HG03354 (cell line): ENCODE results near the gene KLHL11.

Experiments used
- ATAC-seq: cut with Tn5 transposase; IDR thresholded peaks from one replicate; pipeline ENCODE4 v1.9.1; 2021; ENCODE audit warnings: mild to moderate bottlenecking; ENCODE audit not compliant: unreplicated experiment, poor library complexity, severe bottlenecking

KLHL11 gene

GRCh38 chr17:41864836-41865595 lies at the start of gene KLHL11:
KLHL11 (minus strand) TSS chr17:41865423; CDS start chr17:41865370, 53 bp downstream.
- ATAC-seq: peak; percentile 88

GRCh38 chr17:41915020-41915419 lies 49.8 kb upstream of the KLHL11 start:
- no peak for ATAC-seq

- no peak for ATAC-seq
These were observed 49.1 kb upstream of the KLHL11 start for GRCh38 chr17:41914358-41914766.

GRCh38 chr17:41913798-41914197 lies 48.6 kb upstream of the KLHL11 start:
- no peak for ATAC-seq

- no peak for ATAC-seq
These were observed 47.7 kb upstream of the KLHL11 start for GRCh38 chr17:41912925-41913324.

- ATAC-seq: no peak
These were observed 45.6 kb upstream of the KLHL11 start for GRCh38 chr17:41910701-41911391.

GRCh38 chr17:41909088-41909487 lies 43.9 kb upstream of the KLHL11 start:
- no peak for ATAC-seq

GRCh38 chr17:41907633-41908539 lies 42.7 kb upstream of the KLHL11 start:
- no peak for ATAC-seq

- ATAC-seq: no peak
These were observed 41.9 kb upstream of the KLHL11 start for GRCh38 chr17:41907185-41907556.

GRCh38 chr17:41906465-41907184 lies 41.4 kb upstream of the KLHL11 start:
- ATAC-seq: no peak

- ATAC-seq: no peak
These were observed 39.9 kb upstream of the KLHL11 start for GRCh38 chr17:41905172-41905571.

- ATAC-seq: no peak
These were observed 39.1 kb upstream of the KLHL11 start for GRCh38 chr17:41904242-41904841.

GRCh38 chr17:41901646-41902045 lies 36.4 kb upstream of the KLHL11 start:
- ATAC-seq: no peak

- ATAC-seq: no peak
These were observed 31.5 kb upstream of the KLHL11 start for GRCh38 chr17:41896726-41897125.

- ATAC-seq: no peak
These were observed 30.4 kb upstream of the KLHL11 start for GRCh38 chr17:41895617-41896016.

GRCh38 chr17:41894791-41895331 lies 29.6 kb upstream of the KLHL11 start:
- no peak for ATAC-seq

GRCh38 chr17:41893384-41893783 lies 28.2 kb upstream of the KLHL11 start:
- no peak for ATAC-seq

- no peak for ATAC-seq
These were observed 26.8 kb upstream of the KLHL11 start for GRCh38 chr17:41892021-41892376.
